Activated T-helper 17 cell treated with anti-CD3 and anti-CD28 coated beads, Interleukin-2, amount 50 U/mL, for 72 hours (primary cell): ENCODE data around the gene DHRS1. TPM values are rescaled to one million over a fixed set of nuclear protein-coding genes. Genes with fewer than 3 reads are reported as not detected.
"Not testable (repeated sequence)": the region's sequence is repeated elsewhere in the genome, so short reads cannot be mapped to it uniquely, and the experiment has no call there.

Experiments
- ATAC-seq: fragments of 150-1000 bp; cut with Tn5 transposase; replicated peaks from 2 replicates; pipeline ENCODE4 v1.10.0; 2021; ENCODE audit warnings: mild to moderate bottlenecking, moderate library complexity
- H3K27ac Mint-ChIP-seq: one replicate; pipeline ENCODE4 v1.8.0; 2022; ENCODE audit warnings: mixed read lengths
- H3K27me3 Mint-ChIP-seq: one replicate; pipeline ENCODE4 v1.8.0; 2022; ENCODE audit warnings: mixed read lengths
- H3K36me3 Mint-ChIP-seq: one replicate; pipeline ENCODE4 v1.8.0; 2022; ENCODE audit warnings: low read depth, mild to moderate bottlenecking, mixed read lengths
- H3K4me1 Mint-ChIP-seq: one replicate; pipeline ENCODE4 v1.8.0; 2022; ENCODE audit warnings: mixed read lengths
- H3K4me3 Mint-ChIP-seq: one replicate; pipeline ENCODE4 v1.8.0; 2022; ENCODE audit warnings: mild to moderate bottlenecking, mixed read lengths
- H3K9me3 Mint-ChIP-seq: one replicate; pipeline ENCODE4 v1.8.0; 2022; ENCODE audit warnings: mixed read lengths
- total RNA-seq, 2 donors: library from RNA; stranded (reverse); gene quantifications; one replicate each; pipeline ENCODE4 v1.2.3, GENCODE V29; 2022

DHRS1 gene
- total RNA-seq, 2 donors from 2014 or later, result 12.6 to 14.2 TPM

GRCh38 chr14:24332268-24332993, 32.9 kb upstream of the DHRS1 start:
- peak overlapping the region; percentile 77 for H3K27ac Mint-ChIP-seq
- peaks cover 31% of the 10 kb centered on the region for H3K36me3 Mint-ChIP-seq
- H3K9me3 Mint-ChIP-seq, result no peaks in the 10 kb centered on the region
- ATAC-seq, result peak; percentile 76
- H3K27me3 Mint-ChIP-seq, result peaks cover 15% of the 10 kb centered on the region
- H3K4me1 Mint-ChIP-seq, result peaks cover 20% of the 10 kb centered on the region
- peak overlapping the region; percentile 90 for H3K4me3 Mint-ChIP-seq

GRCh38 chr14:24331731-24332267, 32.2 kb upstream of the DHRS1 start:
- peaks cover 15% of the 10 kb centered on the region for H3K27me3 Mint-ChIP-seq
- peak overlapping the region; percentile 90 for H3K4me3 Mint-ChIP-seq
- H3K9me3 Mint-ChIP-seq, result no peaks in the 10 kb centered on the region
- peaks cover 25% of the 10 kb centered on the region for H3K36me3 Mint-ChIP-seq
- ATAC-seq, result no peak
- H3K4me1 Mint-ChIP-seq, result peaks cover 20% of the 10 kb centered on the region
- peak overlapping the region; percentile 77 for H3K27ac Mint-ChIP-seq

DNA sequence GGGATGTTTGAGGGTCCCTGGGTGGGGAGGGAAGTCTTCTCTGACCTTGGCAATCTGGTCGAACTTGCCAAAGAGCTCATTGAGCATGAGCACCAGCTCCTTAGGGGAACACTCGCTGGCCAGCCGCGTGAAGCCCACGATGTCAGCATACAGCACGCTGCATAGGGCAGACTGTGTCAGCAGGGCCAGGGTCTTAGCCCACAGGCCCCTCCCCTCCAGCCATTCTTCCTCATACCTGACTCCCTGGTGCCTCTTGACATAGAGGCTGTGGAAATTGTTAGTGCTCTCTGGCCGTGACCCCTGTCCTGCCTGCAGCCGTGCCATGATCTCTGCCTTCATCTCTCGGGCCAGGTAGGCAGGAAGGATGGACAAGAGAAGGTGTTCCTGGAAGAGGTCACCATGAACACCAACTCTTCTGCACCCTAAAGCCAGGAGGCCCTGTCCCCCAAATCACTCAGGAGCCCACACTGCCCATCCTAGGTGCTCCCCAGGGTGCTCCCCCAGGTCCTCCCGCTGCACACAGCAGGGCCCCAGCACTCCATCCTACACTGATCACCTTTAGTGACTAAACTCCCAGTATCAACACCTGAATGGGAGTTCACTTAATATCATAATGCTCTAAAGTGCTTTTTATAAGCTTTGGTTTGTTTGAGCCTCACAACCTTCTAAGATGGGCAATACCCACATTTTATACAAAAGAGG, 31.5 kb upstream of the DHRS1 start:
- peaks cover 18% of the 10 kb centered on the region for H3K36me3 Mint-ChIP-seq
- no peak for ATAC-seq
- peak overlapping the region; percentile 90 for H3K4me3 Mint-ChIP-seq
- H3K4me1 Mint-ChIP-seq, result peaks cover 20% of the 10 kb centered on the region
- H3K27ac Mint-ChIP-seq, result no peak overlapping the region
- H3K27me3 Mint-ChIP-seq, result peaks cover 15% of the 10 kb centered on the region
- H3K9me3 Mint-ChIP-seq, result no peaks in the 10 kb centered on the region

DNA sequence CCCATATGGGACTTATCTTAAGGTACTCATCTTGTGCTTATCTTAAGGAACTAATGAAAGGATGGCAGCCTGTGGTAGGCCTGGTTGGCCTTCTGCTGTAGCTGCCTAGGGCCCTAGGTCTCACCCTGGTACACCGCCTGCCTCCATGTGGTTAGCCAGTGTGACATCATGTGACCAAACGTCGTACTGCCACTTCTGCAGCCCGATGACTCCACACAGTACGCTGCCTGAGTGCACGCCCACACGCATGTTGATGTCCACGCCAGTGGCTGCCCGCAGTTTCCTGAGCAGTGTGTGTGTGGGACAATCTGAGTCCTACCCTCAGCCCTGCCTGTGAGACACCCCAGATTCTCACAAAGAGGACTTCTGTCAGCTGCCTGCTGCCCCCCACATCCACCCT, 30.2 kb upstream of the DHRS1 start:
- H3K27ac Mint-ChIP-seq, result peak overlapping the region; percentile 31
- peak; percentile 82 for ATAC-seq
- H3K27me3 Mint-ChIP-seq, result peaks cover 9% of the 10 kb centered on the region
- H3K4me3 Mint-ChIP-seq, result no peak overlapping the region
- H3K4me1 Mint-ChIP-seq, result peaks cover 20% of the 10 kb centered on the region
- H3K9me3 Mint-ChIP-seq, result no peaks in the 10 kb centered on the region
- H3K36me3 Mint-ChIP-seq, result peaks cover 7% of the 10 kb centered on the region

DNA sequence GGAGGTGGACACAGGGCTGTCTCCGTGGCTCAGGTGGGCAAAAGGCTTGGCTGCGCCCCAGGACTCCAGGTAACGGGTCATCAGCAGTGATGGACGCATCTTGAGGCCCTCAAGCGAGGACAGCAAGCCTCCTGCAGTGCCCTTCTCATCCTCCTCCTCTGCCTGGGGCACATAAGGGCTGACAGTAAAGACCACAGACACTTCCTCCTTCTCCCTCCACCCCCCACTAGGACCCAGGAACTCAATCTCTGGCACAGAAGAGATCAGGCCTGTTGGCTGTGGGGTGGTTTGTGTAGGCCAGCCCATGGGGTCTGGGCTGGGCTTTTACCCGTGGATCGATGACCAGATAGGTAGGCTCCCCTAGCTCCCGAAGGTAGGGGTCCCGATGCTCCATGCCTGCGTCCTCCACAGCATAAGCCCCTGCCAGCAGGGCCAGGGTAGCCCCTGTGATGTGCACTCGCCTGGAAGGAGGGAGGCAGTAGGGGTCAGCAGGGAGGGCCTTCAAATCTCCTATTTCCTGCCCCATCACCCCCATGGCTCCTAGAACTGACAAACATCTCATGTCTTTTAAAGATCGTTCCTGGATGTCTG, 29.6 kb upstream of the DHRS1 start:
- H3K27ac Mint-ChIP-seq, result peak overlapping the region; percentile 74
- H3K4me1 Mint-ChIP-seq, result peaks cover 20% of the 10 kb centered on the region
- H3K27me3 Mint-ChIP-seq, result peaks cover 9% of the 10 kb centered on the region
- no peak for ATAC-seq
- no peak overlapping the region for H3K4me3 Mint-ChIP-seq
- peaks cover 6% of the 10 kb centered on the region for H3K36me3 Mint-ChIP-seq
- H3K9me3 Mint-ChIP-seq, result no peaks in the 10 kb centered on the region

GRCh38 chr14:24327914-24328313, 28.3 kb upstream of the DHRS1 start:
- H3K27me3 Mint-ChIP-seq, H3K4me3 Mint-ChIP-seq, H3K9me3 Mint-ChIP-seq, H3K36me3 Mint-ChIP-seq, H3K27ac Mint-ChIP-seq, ATAC-seq: not testable (repeated sequence)
- H3K4me1 Mint-ChIP-seq, result peaks cover 20% of the 10 kb centered on the region

- Mint-ChIP-seq H3K36me3 (peaks cover 5% of the 10 kb centered on the region), H3K27me3 (peaks cover 7% of the 10 kb centered on the region), H3K4me1 (peaks cover 14% of the 10 kb centered on the region), H3K4me3 (no peak overlapping the region), H3K9me3 (no peaks in the 10 kb centered on the region), H3K27ac (no peak overlapping the region)
- no peak for ATAC-seq
Observed at GRCh38 chr14:24327303-24327702, 27.7 kb upstream of the DHRS1 start.

DNA sequence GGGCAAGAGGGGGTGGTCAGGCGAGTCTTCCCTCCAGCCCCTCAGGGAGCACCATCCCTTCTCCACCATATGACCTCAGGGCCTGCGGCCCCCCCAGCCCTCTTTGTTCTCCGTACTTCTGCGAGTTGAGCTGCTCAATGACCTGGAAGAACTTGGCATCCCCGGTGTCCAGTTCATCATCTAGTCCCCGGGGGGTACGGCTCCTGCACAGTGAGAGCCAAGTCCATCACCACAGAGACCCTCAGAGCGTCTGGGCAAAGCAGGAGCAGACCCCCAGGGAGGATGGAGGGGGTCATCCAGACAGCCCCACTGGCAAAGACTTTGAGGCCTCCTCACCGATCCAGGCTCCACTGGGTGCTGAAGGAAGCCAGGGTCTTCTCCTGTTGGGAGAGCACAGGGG, 26.4 kb upstream of the DHRS1 start:
- no peaks in the 10 kb centered on the region for H3K9me3 Mint-ChIP-seq
- ATAC-seq, result no peak
- H3K27ac Mint-ChIP-seq, result no peak overlapping the region
- H3K27me3 Mint-ChIP-seq, result peaks cover 5% of the 10 kb centered on the region
- no peaks in the 10 kb centered on the region for H3K36me3 Mint-ChIP-seq
- peaks cover 10% of the 10 kb centered on the region for H3K4me1 Mint-ChIP-seq
- no peak overlapping the region for H3K4me3 Mint-ChIP-seq

- ATAC-seq, result no peak
Observed at GRCh38 chr14:24325041-24325530, 25.5 kb upstream of the DHRS1 start.

DNA sequence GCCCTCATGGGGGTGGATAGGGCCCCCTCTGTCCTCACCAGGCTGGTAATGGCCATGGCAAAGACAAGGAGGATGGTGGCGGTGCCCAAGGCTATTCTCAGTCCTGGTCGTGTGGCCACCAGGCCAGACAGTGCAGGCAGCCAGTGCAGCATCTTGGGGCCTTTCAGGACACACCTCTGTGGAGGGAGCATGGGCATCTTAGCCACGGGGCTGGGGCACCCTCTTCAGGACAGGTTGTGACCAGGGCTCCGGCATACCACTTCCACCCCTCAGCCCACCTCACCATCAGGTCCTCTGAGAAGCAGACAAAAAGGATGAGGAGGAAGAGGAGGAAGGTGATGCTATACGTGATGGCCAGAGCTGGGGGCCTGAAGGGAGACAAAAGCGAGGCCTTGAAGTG, 24.4 kb upstream of the DHRS1 start:
- Mint-ChIP-seq H3K27ac (no peak overlapping the region), H3K4me1 (peaks cover 10% of the 10 kb centered on the region), H3K27me3 (peaks cover 4% of the 10 kb centered on the region), H3K9me3 (no peaks in the 10 kb centered on the region), H3K4me3 (no peak overlapping the region), H3K36me3 (no peaks in the 10 kb centered on the region)
- ATAC-seq, result no peak

More at GRCh38 chr14:24325041-24325530, 25.5 kb upstream of the DHRS1 start:
- no peaks in the 10 kb centered on the region for H3K9me3 Mint-ChIP-seq
- H3K27me3 Mint-ChIP-seq, result no peaks in the 10 kb centered on the region
- peaks cover 6% of the 10 kb centered on the region for H3K4me1 Mint-ChIP-seq
- no peak overlapping the region for H3K4me3 Mint-ChIP-seq
- H3K27ac Mint-ChIP-seq, result no peak overlapping the region
- H3K36me3 Mint-ChIP-seq, result no peaks in the 10 kb centered on the region

GRCh38 chr14:24323341-24323740, 23.8 kb upstream of the DHRS1 start:
- Mint-ChIP-seq H3K9me3 (no peaks in the 10 kb centered on the region), H3K36me3 (no peaks in the 10 kb centered on the region), H3K27ac (no peak overlapping the region), H3K4me3 (no peak overlapping the region), H3K4me1 (peaks cover 4% of the 10 kb centered on the region), H3K27me3 (peaks cover 4% of the 10 kb centered on the region)
- ATAC-seq, result no peak

GRCh38 chr14:24322672-24323071, 23.1 kb upstream of the DHRS1 start:
- Mint-ChIP-seq H3K4me1 (peaks cover 7% of the 10 kb centered on the region), H3K4me3 (no peak overlapping the region), H3K27ac (no peak overlapping the region), H3K9me3 (no peaks in the 10 kb centered on the region), H3K27me3 (peaks cover 4% of the 10 kb centered on the region), H3K36me3 (no peaks in the 10 kb centered on the region)
- ATAC-seq, result no peak

GRCh38 chr14:24321212-24321975, 21.8 kb upstream of the DHRS1 start:
- Mint-ChIP-seq H3K36me3 (no peaks in the 10 kb centered on the region), H3K27ac (no peak overlapping the region), H3K4me3 (no peak overlapping the region), H3K9me3 (no peaks in the 10 kb centered on the region), H3K4me1 (peaks cover 14% of the 10 kb centered on the region), H3K27me3 (peaks cover 4% of the 10 kb centered on the region)
- ATAC-seq, result no peak
